ELF-1 (cell line): ENCODE measurements around the gene ANO9.
"Not testable (repeated sequence)": the region's sequence is repeated elsewhere in the genome, so short reads cannot be mapped to it uniquely, and the experiment has no call there.

Experiments used
- DNase-seq: peaks from one replicate; pipeline ENCODE4 v3.0.0-alpha.2; 2016; ENCODE audit warnings: low read depth, low spot score

The ANO9 gene

DNA sequence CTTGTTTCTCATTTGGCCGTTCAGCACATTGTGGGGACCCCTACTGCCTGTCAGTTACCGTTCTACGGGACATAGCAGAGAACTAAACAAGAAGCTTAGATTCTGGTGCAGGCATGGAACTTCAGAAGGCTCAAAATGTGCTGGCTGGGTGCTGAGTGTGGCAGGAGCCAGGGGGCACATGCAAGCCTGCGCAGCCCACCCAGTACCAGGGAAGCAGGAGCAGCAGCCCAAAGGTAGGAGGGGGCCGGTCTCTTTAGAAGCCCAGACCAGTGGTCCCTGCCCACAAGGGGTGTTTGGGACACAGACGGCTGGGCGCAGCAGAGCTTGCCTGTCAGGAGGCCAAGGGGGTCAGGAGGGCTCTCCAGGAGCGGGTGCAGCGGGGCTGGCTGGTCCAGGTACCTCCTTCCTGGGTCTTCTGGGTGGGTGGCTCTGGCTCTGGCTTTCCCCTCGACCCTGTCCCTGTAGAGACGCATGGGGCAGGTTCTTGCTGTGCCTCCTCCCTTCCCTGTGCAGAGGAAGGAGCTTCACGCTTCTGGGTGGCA is 10.5 kb upstream of the ANO9 start:
- DNase-seq, result no peak

DNA sequence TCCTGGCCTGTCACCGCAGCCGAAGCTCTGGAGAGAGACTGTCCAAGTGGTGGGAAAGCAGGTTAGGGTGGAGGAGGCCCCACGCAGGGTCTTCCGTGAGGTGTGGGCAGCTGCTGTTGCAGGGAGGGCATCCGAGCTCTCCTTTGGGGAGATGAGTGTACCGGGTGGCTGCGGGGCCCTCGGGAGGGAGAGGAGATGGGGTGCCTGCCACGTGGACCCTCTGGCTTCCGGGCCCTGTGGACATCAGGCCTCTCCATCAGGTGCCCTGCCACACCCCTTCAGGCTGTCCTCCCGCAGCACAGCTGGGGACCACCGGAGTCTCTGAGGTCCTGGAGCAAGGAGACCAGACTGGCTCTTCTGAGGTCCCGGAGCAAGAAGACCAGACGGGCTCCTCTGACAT is 9.9 kb upstream of the ANO9 start:
- no peak for DNase-seq

DNA sequence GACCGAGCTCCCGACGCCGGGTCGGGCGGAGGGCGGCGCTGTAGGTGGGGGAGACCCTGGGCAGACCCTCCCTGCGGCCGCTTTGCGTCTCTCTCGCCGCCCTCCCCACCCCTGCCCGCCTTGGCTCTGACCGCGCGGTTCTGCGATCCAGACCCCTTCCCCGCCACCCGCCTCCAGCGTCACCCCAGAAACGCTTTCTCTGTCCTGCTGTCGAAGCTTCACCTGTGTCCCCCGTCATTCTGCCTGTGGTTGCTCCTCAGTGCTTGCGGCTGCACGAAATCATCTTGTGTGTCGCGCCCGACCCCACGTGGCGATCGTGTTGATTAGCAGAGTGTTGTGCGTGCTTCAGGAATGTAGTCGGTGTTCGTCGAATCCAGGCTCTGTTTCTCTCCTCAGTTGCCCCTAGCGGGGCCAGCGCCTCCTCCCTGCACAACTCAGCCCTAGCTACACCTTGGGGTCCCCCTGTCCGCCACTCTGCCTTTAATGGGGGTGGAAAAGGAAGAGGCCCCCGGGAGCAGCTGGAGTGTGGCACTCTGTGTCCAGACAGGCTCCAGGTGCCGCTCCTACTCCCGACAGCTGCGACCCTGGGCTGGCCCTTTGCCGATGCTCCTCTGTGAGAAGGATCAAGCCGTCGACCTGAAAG is 9.1 kb upstream of the ANO9 start:
- peak; percentile 64 for DNase-seq

DNA sequence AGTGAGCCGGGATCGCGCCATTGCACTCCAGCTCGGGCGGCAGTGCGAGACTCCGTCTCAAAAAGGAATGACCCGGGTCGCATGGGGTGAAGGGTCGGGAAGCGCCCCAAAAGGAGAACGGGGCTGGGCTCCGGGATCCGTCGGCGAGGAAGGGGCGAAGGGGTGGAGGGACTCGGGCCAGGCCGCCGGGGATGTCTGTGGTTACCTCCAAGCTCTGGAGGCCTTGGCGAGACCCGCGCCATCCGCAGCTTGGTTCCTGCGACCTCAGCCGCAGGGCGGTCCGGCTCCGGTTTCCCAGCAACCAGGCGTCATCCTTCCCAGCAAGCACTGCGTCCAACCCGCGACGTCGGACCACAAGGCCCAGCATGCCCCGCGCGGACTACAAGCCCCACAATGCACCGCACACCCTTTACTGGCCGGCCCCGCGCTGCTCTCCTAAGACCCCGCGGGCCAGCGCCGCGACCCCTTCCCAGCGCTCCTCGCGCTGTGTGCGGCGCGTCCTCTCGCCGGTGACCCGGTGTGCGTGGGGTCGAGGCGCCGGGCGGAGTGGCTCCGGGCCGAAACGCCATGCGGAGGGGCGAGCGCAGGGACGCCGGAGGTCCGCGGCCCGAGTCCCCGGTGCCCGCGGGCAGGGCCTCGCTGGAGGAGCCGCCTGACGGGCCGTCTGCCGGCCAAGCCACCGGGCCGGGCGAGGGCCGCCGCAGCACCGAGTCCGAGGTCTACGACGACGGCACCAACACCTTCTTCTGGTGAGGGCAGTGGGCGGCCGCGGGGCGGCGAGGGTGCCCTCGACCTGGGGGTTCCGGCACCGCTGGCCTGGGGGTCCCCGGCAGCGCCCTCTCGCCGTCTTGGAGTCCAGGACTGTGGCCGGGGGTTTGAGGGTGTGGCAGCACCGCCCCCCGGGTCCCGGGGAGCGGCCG is 8.3 kb upstream of the ANO9 start, which contains the start of gene PTDSS2:
PTDSS2 (plus strand) TSS at position 391 of the 920 bp plus-strand sequence; CDS start at position 568, 177 bp downstream.
- DNase-seq, result peak; percentile 98

DNA sequence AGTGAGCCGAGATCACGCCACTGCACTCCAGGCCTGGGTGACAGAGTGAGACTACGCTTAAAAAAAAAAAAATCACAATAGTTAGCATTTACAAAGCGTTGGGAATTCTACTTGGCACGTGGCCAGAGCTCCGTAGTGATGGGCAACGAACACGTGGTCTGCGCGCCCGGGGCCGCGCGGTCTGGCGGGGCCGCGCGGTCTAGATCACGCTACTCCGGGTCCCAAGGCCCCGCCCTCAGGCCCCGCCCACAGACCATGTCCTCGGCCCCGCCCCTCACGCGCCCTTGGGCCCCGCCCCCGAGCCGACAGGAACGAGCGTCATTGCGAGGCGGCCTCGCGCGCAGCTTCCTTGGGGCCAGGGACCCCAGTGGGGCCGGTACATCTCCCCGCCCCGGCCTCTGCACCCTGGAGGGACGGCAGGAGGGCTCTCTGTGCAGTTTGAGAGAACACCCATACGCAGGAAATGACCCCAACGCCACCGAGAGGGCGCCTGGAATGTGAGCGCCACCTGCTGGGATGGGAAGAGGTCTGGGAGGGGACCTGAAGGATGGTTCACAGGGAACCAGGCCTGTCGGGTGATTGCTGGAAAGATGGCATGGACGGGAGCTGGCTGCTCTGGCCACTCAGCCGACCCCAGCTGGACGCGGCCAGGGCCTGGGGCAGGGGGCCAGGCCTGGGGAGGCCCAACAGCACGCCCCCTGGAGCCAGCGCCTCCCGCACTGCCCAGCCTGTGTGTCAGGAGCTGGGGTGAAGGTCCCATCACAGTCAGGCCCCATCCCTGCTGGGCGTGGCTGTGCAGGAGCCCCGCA is 6.3 kb upstream of the ANO9 start:
- DNase-seq, result peak; percentile 93

DNA sequence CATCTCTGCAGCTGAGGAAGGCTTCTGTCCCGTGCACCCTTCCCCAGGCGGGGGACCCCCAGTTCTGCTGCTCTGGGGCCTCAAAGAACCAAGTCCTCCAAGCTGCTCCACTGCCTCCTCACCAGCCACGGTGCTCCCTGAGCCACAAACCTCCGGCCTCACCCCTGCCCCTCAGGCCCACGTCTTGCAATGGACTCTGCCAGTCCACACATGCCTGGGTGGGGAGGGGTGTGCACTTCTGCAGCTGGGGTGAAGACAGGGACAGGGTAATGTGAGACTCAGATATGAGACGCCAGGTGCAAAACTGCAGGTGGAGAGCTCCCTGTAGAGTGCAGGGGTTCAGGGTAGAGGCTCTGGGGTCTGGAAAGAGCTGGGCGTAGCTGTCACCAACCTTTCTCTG is 5.1 kb upstream of the ANO9 start:
- DNase-seq, result no peak

DNA sequence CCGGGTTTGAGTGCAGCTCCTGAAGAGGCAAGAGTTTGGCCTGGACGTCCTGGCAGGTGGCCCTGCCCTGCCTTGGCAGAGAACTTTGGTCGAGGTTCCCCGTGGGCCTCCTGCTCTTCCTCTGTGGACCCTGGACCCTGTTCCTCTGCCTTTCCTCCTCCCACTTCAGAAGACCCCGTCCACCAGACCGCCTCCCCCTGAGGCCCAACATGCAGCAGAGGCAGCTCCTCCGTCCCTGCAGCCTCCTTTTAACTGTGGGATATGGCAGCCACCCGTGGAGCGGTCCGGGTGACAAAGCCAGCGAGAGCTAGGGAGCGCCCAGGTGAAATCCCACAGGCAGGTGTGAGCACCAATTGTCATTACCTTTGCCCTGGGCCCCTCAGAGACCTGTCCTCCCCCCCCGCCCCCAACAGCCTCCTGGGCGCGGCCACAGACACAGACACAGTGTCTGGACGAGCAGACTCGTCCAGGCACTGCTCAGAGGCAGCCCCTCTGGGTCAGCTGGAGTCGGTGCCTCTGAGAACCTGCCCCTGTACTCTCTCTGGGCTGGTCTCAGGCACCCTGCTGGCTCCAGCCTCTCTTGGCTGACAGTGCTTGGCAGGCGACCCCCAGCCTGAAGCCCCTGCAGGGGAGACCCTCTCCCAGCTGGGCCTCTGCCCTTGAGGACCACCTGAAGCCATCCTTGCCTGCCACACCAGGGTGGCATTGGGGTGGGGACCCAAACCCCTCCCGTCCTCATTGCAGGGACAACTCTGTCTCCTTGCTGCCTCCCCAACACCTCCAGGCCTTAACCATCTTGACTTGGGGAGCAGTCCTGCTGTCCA is 4.2 kb upstream of the ANO9 start:
- DNase-seq, result no peak

DNA sequence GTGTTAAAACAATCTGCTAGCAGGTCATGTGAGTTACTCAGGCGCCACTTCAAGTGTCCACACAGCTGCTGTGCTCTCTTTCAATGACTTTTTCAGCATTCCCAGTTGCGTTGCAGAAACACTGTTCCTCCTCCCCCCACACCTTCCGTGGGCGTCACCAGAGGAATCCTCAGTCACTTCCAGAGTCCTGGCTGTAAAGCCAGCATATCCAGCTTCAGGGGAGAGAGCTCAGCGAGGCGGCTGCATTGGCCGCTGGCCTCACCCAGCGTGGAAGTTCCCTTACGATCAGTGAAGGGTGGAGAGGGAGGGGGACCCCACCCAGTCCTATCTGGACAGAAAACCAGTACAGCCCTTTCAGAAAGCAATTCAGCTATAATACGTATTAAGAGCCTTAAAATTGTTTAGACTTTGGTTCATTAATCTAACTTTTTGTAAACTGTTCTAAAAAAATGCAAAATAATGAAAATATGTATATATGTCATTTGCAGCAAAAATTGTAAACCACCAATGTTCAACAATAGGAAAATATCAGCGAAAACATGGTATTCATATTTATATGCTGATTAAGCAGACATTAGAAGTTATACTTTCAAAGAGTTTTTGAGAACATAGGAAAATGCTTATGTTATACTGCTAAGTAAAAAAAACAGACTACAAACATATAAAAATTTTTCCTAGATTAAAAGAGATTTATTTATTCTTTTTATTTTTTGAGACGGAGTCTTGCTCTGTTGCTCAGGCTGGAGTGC is 2.8 kb upstream of the ANO9 start:
- DNase-seq, result no peak

DNA sequence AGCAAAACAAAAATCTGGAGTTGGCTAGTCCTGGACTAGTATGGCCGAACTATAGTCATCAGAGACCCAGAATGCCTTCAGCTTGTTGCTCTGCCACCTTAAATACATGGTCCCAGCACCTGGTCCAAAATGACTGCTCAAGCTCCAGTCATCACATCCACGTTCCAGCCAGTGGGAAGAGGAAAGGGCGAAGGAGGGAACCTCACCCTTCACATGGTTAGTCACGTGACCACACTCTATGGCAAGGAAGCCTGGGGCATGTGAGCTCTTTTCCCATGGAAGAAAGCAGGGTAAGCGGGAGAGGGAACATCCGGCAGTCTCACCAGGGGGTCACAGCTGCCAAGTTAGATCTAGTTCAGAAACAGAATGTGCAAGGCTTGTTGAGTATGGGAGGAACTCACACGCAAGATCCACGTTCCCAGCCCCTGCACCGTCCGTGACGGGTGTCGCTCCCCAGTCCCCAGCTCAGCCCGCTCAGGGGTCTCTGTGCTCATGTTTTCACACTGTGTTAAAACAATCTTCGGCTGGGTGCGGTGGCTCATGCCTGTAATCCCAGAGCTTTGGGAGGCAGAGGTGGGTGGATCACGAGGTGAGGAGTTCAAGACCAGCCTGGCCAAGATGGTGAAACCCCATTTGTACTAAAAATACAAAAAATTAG is 1.9 kb upstream of the ANO9 start:
- DNase-seq, result peak; percentile 76

DNA sequence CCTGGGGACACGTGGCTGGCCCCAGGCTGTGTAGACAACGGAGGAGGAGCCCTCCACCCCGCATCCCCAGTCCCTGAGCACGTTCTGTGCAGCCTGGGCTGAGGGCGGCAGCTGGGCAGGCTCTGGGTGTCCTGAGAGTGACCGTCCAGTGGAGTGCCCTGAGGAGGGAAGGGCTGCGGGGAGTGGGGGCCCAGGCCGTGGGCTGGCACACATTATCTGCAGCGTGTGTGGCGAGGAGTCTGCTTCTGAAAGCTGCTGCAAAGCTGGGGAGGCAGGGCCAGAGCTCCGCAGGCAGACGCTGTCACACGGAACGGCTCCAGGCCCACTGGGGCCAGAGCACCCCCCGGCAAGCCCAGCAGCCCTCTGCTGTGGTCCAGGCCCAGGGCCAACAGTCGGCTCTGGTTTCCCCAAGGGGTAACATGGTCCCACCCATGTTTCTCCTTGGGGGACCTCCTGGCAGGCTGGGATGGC is 835 bp upstream of the ANO9 start:
- no peak for DNase-seq

DNA sequence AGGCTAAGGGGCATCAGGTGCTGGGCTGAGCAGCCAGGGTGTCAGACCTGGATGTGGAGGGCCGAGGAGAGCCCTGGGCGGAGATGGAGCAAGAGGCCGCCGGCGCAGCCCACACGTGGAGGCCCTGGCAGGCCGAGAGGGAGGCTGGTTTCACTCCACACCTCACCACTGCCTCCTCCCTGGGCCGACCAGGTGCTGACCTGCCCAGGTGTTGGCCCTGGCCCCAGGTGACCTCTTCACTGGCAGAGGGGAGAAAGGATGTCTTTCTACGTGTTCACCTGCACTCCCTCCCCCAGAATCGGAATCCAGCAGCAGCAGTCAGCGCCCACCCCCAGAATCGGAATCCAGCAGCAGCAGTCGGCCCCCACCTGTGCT is 781 bp downstream of the ANO9 start:
- no peak for DNase-seq

DNA sequence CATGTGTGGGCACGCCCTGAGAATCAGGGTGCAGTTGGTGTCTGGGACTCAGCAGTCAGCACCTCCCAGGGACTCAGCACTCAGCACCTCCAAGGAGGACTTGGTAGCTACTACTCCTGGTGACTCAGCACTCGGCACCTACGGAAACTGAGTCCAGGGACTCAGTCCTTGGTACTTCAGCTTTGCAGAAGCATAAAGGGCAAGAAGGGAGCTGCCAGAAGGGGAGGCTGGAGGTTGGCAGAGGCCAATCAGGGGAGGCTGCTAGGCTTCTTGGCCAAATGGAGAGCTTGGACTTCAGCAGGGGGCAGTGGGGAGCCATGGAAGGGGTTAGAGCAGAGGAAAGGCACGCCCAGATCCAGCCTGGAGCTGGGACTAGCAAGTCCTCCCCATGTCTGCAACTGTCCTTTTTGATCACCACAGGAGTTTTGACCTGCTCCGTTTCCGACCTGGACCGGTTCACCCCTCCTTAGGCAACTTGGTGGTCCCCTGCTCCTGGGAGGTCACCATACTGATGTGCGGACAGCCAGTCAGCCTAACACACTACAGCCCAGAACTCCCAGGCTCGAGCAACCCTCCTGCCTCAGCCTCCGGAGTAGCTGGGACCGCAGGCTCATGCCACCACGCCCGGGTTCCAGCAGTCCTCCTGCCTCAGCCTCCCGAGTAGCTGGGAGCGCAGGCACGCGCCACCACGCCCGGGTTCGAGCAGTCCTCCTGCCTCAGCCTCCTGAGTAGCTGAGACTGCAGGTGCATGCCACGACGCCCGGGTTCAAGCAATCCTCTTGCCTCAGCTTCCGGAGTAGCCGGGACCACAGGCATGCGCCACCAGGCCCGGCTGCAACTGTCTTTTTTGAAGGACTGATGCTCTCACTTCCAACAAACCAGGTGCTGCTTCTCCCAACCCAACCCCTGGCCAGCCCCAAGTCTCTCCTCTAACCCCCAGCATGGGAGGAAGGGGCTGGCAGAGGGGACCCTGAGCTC is 1.5 kb downstream of the ANO9 start:
- DNase-seq, result no peak

DNA sequence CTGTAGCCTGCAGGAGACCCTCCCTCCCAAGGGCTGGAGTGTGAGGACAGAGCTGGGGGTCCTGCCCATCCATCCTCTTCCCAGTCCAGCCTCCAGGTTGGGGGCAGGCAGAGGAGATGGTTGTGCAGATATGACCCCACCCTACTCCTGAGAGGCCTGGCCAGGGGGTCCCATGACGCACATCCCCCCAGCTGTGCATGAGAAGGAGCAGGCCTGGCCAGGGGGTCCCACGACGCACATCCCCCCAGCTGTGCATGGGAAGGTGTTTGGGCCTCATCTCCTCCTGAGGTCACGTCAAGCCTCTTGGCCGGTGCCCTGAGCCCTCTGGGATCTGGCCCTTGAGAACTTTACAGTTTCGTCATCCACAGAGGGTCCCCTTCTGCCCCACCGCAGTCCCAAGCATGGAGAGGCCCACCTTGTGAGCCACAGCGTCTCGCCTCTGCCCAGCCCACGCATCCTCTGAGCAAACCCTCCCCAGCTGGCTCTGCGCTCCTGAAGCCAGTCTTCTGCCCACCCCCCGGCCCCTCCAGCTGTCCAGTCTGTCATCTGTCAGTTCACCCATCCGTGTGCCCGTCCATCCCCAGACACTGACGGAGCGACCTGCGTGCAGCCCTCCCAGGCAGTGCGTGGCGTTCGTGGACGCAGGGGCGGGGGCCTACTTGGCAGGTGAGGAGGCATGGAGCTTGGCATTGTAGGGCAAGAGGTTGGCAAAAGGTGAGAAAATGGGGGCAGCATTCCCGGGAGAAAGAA is 2.3 kb downstream of the ANO9 start:
- DNase-seq, result no peak

DNA sequence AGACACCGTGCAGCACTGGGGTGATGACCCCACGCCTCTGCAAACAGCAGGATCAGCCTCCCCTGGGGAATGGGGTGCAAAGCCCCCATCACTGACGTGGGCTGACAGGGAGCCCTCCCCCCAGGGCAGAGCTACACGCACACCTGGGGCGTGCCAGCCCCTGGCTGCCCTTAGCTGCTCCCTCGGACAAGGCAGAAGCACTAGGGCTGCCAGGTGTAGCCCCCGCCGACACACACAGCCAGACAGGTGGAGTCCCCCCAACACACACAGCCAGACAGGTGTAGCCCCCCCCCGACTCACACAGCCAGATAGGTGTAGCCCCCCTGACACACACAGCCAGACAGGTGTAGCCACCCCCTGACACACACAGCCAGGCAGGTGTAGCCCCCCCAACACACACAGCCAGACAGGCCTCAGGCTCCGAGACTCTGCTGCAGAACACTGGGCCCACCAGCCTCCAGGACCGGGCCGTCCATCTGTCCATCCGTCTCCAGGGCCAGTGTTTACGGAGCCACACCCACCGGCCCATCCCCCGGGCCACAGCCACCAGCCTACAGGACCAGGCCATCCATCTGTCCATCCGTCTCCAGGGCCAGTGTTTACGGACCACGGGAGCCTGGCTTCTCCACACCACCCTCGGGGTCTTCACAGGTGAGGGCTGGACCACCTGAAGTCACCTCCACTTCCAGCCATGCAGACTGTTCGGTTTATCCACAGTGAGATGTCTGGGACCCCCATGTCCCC is 3.5 kb downstream of the ANO9 start:
- no peak for DNase-seq

DNA sequence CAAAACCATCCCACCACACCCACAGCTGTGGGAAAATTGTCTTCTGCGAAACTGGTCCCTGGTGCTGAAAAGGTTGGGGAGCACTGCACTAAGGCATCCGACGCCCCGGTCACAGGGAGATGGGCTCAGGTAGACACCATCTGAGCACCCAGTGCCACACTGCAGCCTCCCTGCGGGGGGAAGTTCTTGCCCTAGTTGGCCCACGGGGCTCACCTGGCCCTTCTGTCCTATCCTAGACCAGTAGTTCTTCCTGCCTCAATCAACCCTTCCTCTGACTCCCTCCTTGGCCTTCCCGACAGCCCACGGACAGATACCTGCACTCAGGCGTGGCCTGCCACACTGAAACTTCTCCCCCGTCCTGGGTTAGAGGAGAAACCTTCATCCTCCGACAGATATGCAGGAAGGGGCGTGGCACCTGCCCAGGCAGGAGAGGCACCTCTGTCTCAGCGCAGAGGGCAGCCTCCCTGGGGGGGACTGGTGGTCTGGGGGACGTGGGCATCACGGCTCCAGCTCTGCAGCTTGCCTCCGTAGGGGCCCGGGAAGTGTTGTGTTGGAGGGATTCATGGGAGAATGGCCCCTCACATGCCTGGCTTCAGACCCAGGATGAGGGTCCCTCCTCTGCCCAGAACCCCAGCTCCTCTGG is 4.5 kb downstream of the ANO9 start:
- DNase-seq, result no peak

DNA sequence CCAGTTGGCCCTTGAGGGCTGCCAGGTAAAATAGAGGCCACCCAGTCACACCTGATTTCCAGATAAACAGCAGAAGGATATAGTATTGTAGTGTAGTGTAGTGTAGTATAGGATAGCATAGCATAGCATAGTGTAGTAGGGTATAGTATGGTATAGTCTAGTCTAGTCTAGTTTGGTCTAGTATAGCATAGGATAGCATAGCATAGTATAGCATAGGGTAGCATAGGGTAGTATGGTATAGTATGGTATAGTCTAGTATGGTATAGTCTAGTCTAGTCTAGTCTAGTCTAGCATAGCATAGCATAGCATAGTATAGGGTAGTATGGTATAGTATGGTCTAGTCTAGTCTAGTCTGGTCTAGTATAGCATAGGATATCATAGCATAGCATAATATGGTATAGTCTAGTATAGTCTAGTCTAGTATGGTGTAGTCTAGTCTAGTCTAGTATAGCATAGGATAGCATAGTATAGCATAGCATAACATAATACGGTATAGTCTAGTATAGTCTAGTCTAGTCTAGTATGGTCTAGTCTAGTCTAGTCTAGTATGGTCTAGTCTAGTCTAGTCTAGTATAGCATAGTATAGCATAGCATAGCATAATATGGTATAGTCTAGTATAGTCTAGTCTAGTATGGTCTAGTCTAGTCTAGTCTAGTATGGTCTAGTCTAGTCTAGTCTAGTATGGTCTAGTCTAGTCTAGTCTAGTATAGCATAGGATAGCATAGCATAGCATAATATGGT is 6.6 kb downstream of the ANO9 start:
- not testable (repeated sequence) for DNase-seq
